Measurements from ENCODE around the gene ASTN1.

The ASTN1 gene

GRCh38 chr1:176815621-176816020 is 348.9 kb downstream of the ASTN1 start:
- no peak for DNase-seq

- DNase-seq: no peak
Observed at GRCh38 chr1:176811511-176812288, 352.8 kb downstream of the ASTN1 start.

DNA sequence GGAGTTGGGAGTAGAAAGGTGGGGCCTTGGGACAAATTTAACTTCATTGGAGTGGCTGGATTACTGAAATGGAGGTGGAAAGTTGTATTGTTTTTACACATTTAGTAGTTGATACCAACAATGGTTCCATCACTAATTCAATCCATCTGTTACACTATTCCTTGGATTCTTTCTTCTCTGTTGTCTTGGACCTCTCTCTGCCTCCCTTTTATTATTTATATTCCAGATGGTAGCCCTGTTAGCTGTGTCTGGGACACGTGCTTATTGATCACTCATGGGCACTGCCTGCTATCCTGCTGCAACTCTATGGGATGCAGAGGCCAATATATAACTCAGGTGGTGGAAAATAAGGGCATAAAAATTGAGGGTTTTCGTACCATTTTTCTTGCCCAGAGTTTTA is 355.2 kb downstream of the ASTN1 start:
- DNase-seq: no peak
